SK-MEL-5 (cell line): ENCODE results near the gene SRPRB. TPM values are rescaled to one million over a fixed set of nuclear protein-coding genes. Genes with fewer than 3 reads are reported as not detected.

Experiments
- DNase-seq: peaks from one replicate; pipeline ENCODE4 v3.0.0-alpha.2; 2016; ENCODE audit warnings: low read depth, low spot score
- in situ Hi-C: cut with HindIII; loops from 2 replicates; pipeline ENCODE4 v1.10.0; 2016; ENCODE audit warnings: low sequenced_read_pairs, high pct_unique_total_duplicates, low pct_unique_long_range_greater_than_20kb
- total RNA-seq: library from RNA; depleted of rRNA; stranded (reverse); fragments of >200 nt; shearing (Covaris generic); gene quantifications from 2 replicates; pipeline ENCODE4 v1.2.3, GENCODE V29; 2014

The SRPRB gene
- total RNA-seq, 1 experiment from 2014 or later: 93.5 TPM

GRCh38 chr3:133815386-133815785, 9.8 kb downstream of the SRPRB start:
- in situ Hi-C loops: no loop called here
- no peak for DNase-seq

- DNase-seq: no peak
- in situ Hi-C loops: loop anchor here (10.0 kb wide), 1 partner anchor 95 kb away; no protein-coding TSS in a partner anchor
Observed at GRCh38 chr3:133820129-133820528, 14.5 kb downstream of the SRPRB start.

GRCh38 chr3:133820889-133821675, 15.5 kb downstream of the SRPRB start:
- no peak for DNase-seq
- in situ Hi-C loops: loop anchor here (10.0 kb wide), 1 partner anchor 94 kb away; no protein-coding TSS in a partner anchor

- in situ Hi-C loops: loop anchor here (10.0 kb wide), 1 partner anchor 93 kb away; no protein-coding TSS in a partner anchor
- peak; percentile 59 for DNase-seq
Observed at GRCh38 chr3:133821767-133822638, 16.4 kb downstream of the SRPRB start.

GRCh38 chr3:133824961-133825485, 19.4 kb downstream of the SRPRB start:
- no peak for DNase-seq
- in situ Hi-C loops: loop anchor here (10.0 kb wide), 1 partner anchor 90 kb away; no protein-coding TSS in a partner anchor

- DNase-seq: no peak
- in situ Hi-C loops: loop anchor here (10.0 kb wide), 1 partner anchor 89 kb away; no protein-coding TSS in a partner anchor
Observed at GRCh38 chr3:133825969-133826727, 20.5 kb downstream of the SRPRB start.

- in situ Hi-C loops: loop anchor here (10.0 kb wide), 1 partner anchor 88 kb away; no protein-coding TSS in a partner anchor
- DNase-seq: no peak
Observed at GRCh38 chr3:133827136-133827535, 21.5 kb downstream of the SRPRB start.

- in situ Hi-C loops: loop anchor here (10.0 kb wide), 1 partner anchor 87 kb away; no protein-coding TSS in a partner anchor
Observed at GRCh38 chr3:133827684-133828083, 22.1 kb downstream of the SRPRB start.

GRCh38 chr3:133828576-133829309, 23.1 kb downstream of the SRPRB start:
- no peak for DNase-seq
- in situ Hi-C loops: loop anchor here (10.0 kb wide), 1 partner anchor 86 kb away; no protein-coding TSS in a partner anchor

More at GRCh38 chr3:133827684-133828083, 22.1 kb downstream of the SRPRB start:
- no peak for DNase-seq

GRCh38 chr3:133829310-133829707, 23.7 kb downstream of the SRPRB start:
- no peak for DNase-seq
- in situ Hi-C loops: loop anchor here (10.0 kb wide), 1 partner anchor 85 kb away; no protein-coding TSS in a partner anchor

- DNase-seq: no peak
- in situ Hi-C loops: no loop called here
Observed at GRCh38 chr3:133830071-133830470, 24.5 kb downstream of the SRPRB start.

GRCh38 chr3:133831966-133832801, 26.6 kb downstream of the SRPRB start:
- DNase-seq: no peak
- in situ Hi-C loops: no loop called here

- DNase-seq: no peak
- in situ Hi-C loops: no loop called here
Observed at GRCh38 chr3:133832802-133833144, 27.2 kb downstream of the SRPRB start.

- DNase-seq: no peak
- in situ Hi-C loops: no loop called here
Observed at GRCh38 chr3:133833267-133833666, 27.7 kb downstream of the SRPRB start.

- in situ Hi-C loops: no loop called here
- DNase-seq: no peak
Observed at GRCh38 chr3:133833880-133834620, 28.4 kb downstream of the SRPRB start.
